Naive thymus-derived CD4-positive, alpha-beta T cell (primary cell): Measurements from ENCODE around the gene SHROOM2. TPM values are rescaled to one million over a fixed set of nuclear protein-coding genes. Genes with fewer than 3 reads are reported as not detected.
A peak's percentile ranks its signal among the peaks of the same experiment; 100 is the strongest.

Experiments used
- ATAC-seq: fragments of 150-1000 bp; cut with Tn5 transposase; 2 replicates; pipeline ENCODE4 v1.10.0; 2021; ENCODE audit warnings: mild to moderate bottlenecking, moderate library complexity
- CTCF ChIA-PET: fragments of 350-600 bp; sonication (Branson Sonifier 250); formaldehyde crosslinking; loops from one replicate; lab custom pipeline; 2021; ENCODE audit warnings: antibody characterized with exemption; lab: Charles Lee
- POLR2A ChIA-PET: fragments of 350-600 bp; sonication (Branson Sonifier 250); formaldehyde crosslinking; loops from one replicate; lab custom pipeline; 2021; ENCODE audit warnings: antibody characterized with exemption, inconsistent platforms; lab: Charles Lee
- DNase-seq, 9 donors: peaks; one replicate each; pipeline versions ENCODE4 v3.0.0 to v3.0.0-alpha.2; 2020 to 2022; ENCODE audit warnings: mixed read lengths in 1 of 9
- H3K27ac ChIP-seq: one replicate; pipeline ENCODE4 v1.7.0; 2013; ENCODE audit warnings: mild to moderate bottlenecking, low read depth, low read length, moderate library complexity
- H3K27me3 ChIP-seq, 2 donors: one replicate each; pipeline ENCODE4 v1.7.0; 2013; ENCODE audit warnings: low read length in 2 of 2, mild to moderate bottlenecking in 2 of 2, moderate library complexity in 2 of 2; ENCODE audit not compliant: control insufficient read depth in 2 of 2, insufficient read depth in 2 of 2
- H3K36me3 ChIP-seq, 3 experiments: 1 replicate in 2 of 3; 2 replicates in 1 of 3; pipeline ENCODE4 v1.7.0; 2013; ENCODE audit warnings: low read length in 3 of 3, mild to moderate bottlenecking in 3 of 3, moderate library complexity in 1 of 3; ENCODE audit not compliant: insufficient read depth in 3 of 3, control insufficient read depth in 2 of 3
- H3K4me1 ChIP-seq, 2 donors: one replicate each; pipeline ENCODE4 v1.7.0; 2013; ENCODE audit warnings: low read length in 2 of 2, mild to moderate bottlenecking in 2 of 2, moderate library complexity in 1 of 2; ENCODE audit not compliant: control insufficient read depth in 2 of 2, insufficient read depth in 2 of 2
- H3K4me3 ChIP-seq: 2 replicates; pipeline ENCODE4 v1.7.0; 2013; ENCODE audit warnings: mild to moderate bottlenecking, low read length
- H3K9me3 ChIP-seq, 3 experiments: 1 replicate in 2 of 3; 2 replicates in 1 of 3; pipeline ENCODE4 v1.7.0; 2013; ENCODE audit warnings: low read length in 3 of 3; ENCODE audit not compliant: control insufficient read depth in 2 of 3
- H3K27ac Mint-ChIP-seq, 9 donors: one replicate each; pipeline ENCODE4 v1.8.0; 2020 to 2022; ENCODE audit warnings: mixed read lengths in 9 of 9, mild to moderate bottlenecking in 8 of 9, moderate library complexity in 5 of 9, inconsistent platforms in 2 of 9
- H3K27me3 Mint-ChIP-seq, 5 donors: one replicate each; pipeline ENCODE4 v1.8.0; 2021 to 2022; ENCODE audit warnings: mixed read lengths in 5 of 5, mild to moderate bottlenecking in 1 of 5
- H3K36me3 Mint-ChIP-seq, 5 donors: one replicate each; pipeline ENCODE4 v1.8.0; 2020 to 2022; ENCODE audit warnings: mixed read lengths in 5 of 5, mild to moderate bottlenecking in 3 of 5, inconsistent platforms in 1 of 5
- H3K4me1 Mint-ChIP-seq, 7 donors: one replicate each; pipeline ENCODE4 v1.8.0; 2020 to 2022; ENCODE audit warnings: mixed read lengths in 7 of 7, mild to moderate bottlenecking in 3 of 7, inconsistent platforms in 1 of 7
- H3K4me3 Mint-ChIP-seq, 10 donors: one replicate each; pipeline ENCODE4 v1.8.0; 2020 to 2022; ENCODE audit warnings: mild to moderate bottlenecking in 10 of 10, mixed read lengths in 10 of 10, moderate library complexity in 6 of 10, inconsistent platforms in 2 of 10
- H3K9me3 Mint-ChIP-seq, 11 donors: one replicate each; pipeline ENCODE4 v1.8.0; 2020 to 2022; ENCODE audit warnings: mixed read lengths in 11 of 11, mild to moderate bottlenecking in 4 of 11, inconsistent platforms in 1 of 11, moderate library complexity in 1 of 11
- intact Hi-C, 2 donors: fragments of 100-400 bp; cut with micrococcal nuclease; formaldehyde crosslinking; loops; one replicate each; pipeline ENCODE4 v1.15.1; 2023
- polyA plus RNA-seq, 2 donors: library from polyadenylated mRNA; unstranded; fragments of 300-500 nt; fragmentation: Illumina TruSeq; gene quantifications; one replicate each; pipeline ENCODE4 v1.2.3, GENCODE V29; 2021
- total RNA-seq, 6 experiments: library from RNA in 5 of 6; stranded (reverse) in 5 of 6; gene quantifications; 1 replicate in 5 of 6; 2 replicates in 1 of 6; pipeline ENCODE4 v1.2.3 and lab custom pipeline; 2021 to 2026

SHROOM2 gene
- total and polyA plus RNA-seq, 7 experiments from 2014 or later = not detected

- Histone ChIP-seq H3K36me3 (no peaks in the 10 kb centered on the region), H3K4me3 (no peak overlapping the region), H3K4me1 (no peaks in the 10 kb centered on the region), H3K27ac (no peak overlapping the region), H3K9me3 (no peaks in the 10 kb centered on the region), H3K27me3 (no peaks in the 10 kb centered on the region)
- H3K9me3 Mint-ChIP-seq = peaks cover 0 to 3% (median 0%) of the 10 kb centered on the region in 11 donors
- ChIA-PET CTCF (no interaction called here), POLR2A (no interaction called here)
- H3K4me1 Mint-ChIP-seq = peaks cover 0 to 6% (median 2%) of the 10 kb centered on the region in 7 donors
- H3K4me3 Mint-ChIP-seq = no peak overlapping the region
- intact Hi-C loops = no loop called here
- peaks cover 0 to 15% (median 0%) of the 10 kb centered on the region in 5 donors for H3K27me3 Mint-ChIP-seq
- no peak for ATAC-seq
- H3K36me3 Mint-ChIP-seq = no peaks in the 10 kb centered on the region
- H3K27ac Mint-ChIP-seq = no peak overlapping the region
- no peak for DNase-seq
Measured at GRCh38 chrX:9897761-9898161, 111.5 kb downstream of the SHROOM2 start.

- H3K4me3 ChIP-seq = no peak overlapping the region
- H3K9me3 ChIP-seq = no peaks in the 10 kb centered on the region
- H3K9me3 Mint-ChIP-seq = peaks cover 0 to 3% (median 0%) of the 10 kb centered on the region in 11 donors
- DNase-seq (no peak), ATAC-seq (no peak)
- CTCF ChIA-PET = no interaction called here
- no peaks in the 10 kb centered on the region for H3K36me3 Mint-ChIP-seq
- no peak overlapping the region for H3K27ac ChIP-seq
- H3K4me1 ChIP-seq = no peaks in the 10 kb centered on the region
- no peaks in the 10 kb centered on the region for H3K36me3 ChIP-seq
- peaks cover 0 to 15% (median 4%) of the 10 kb centered on the region in 5 donors for H3K27me3 Mint-ChIP-seq
- peak overlapping the region in 2 of 10 donors; percentile 7 to 23 for H3K4me3 Mint-ChIP-seq
- intact Hi-C loops = no loop called here
- no peaks in the 10 kb centered on the region for H3K27me3 ChIP-seq
- H3K27ac Mint-ChIP-seq = no peak overlapping the region
- POLR2A ChIA-PET = no interaction called here
- peaks cover 0 to 6% (median 2%) of the 10 kb centered on the region in 7 donors for H3K4me1 Mint-ChIP-seq
Measured at GRCh38 chrX:9899640-9900111, 113.4 kb downstream of the SHROOM2 start.

- H3K27me3 Mint-ChIP-seq = peaks cover 0 to 17% (median 4%) of the 10 kb centered on the region in 5 donors
- no peak overlapping the region for H3K27ac ChIP-seq
- intact Hi-C loops = no loop called here
- no peak overlapping the region for H3K4me3 ChIP-seq
- H3K36me3 ChIP-seq = no peaks in the 10 kb centered on the region
- H3K36me3 Mint-ChIP-seq = no peaks in the 10 kb centered on the region
- no peak overlapping the region for H3K27ac Mint-ChIP-seq
- POLR2A ChIA-PET = no interaction called here
- peaks cover 0 to 3% (median 0%) of the 10 kb centered on the region in 11 donors for H3K9me3 Mint-ChIP-seq
- H3K4me1 Mint-ChIP-seq = peaks cover 0 to 6% (median 2%) of the 10 kb centered on the region in 7 donors
- no peak for ATAC-seq
- H3K4me3 Mint-ChIP-seq = no peak overlapping the region
- DNase-seq = no peak
- no peaks in the 10 kb centered on the region for H3K9me3 ChIP-seq
- H3K4me1 ChIP-seq = no peaks in the 10 kb centered on the region
- no peaks in the 10 kb centered on the region for H3K27me3 ChIP-seq
- CTCF ChIA-PET = interaction anchor here (0.7 kb wide), 1 partner anchor 29 kb away, joined by 3 read pairs; no protein-coding TSS in a partner anchor
Measured at GRCh38 chrX:9902656-9903055, 116.4 kb downstream of the SHROOM2 start.

- H3K27me3 Mint-ChIP-seq = peaks cover 0 to 19% (median 4%) of the 10 kb centered on the region in 5 donors
- DNase-seq = no peak
- H3K4me1 ChIP-seq = no peaks in the 10 kb centered on the region
- ChIA-PET POLR2A (no interaction called here), CTCF (interaction anchor here (0.7 kb wide), 1 partner anchor 29 kb away, joined by 3 read pairs; no protein-coding TSS in a partner anchor)
- no peaks in the 10 kb centered on the region for H3K36me3 Mint-ChIP-seq
- no peaks in the 10 kb centered on the region for H3K36me3 ChIP-seq
- no peak for ATAC-seq
- no peaks in the 10 kb centered on the region for H3K27me3 ChIP-seq
- peaks cover 0 to 6% (median 4%) of the 10 kb centered on the region in 7 donors for H3K4me1 Mint-ChIP-seq
- H3K9me3 Mint-ChIP-seq = peaks cover 0 to 3% (median 0%) of the 10 kb centered on the region in 11 donors
- H3K4me3 ChIP-seq = no peak overlapping the region
- H3K27ac ChIP-seq = no peak overlapping the region
- no peaks in the 10 kb centered on the region for H3K9me3 ChIP-seq
- intact Hi-C loops = no loop called here
- H3K27ac Mint-ChIP-seq = no peak overlapping the region
- no peak overlapping the region for H3K4me3 Mint-ChIP-seq
Measured at GRCh38 chrX:9903146-9903545, 116.9 kb downstream of the SHROOM2 start.

GRCh38 chrX:9905288-9905687, 119.1 kb downstream of the SHROOM2 start:
- CTCF ChIA-PET = no interaction called here
- ATAC-seq = no peak

GRCh38 chrX:9905721-9906120, 119.5 kb downstream of the SHROOM2 start:
- H3K4me3 Mint-ChIP-seq = no peak overlapping the region
- ChIA-PET POLR2A (no interaction called here), CTCF (no interaction called here)
- Histone ChIP-seq H3K4me1 (no peaks in the 10 kb centered on the region), H3K4me3 (no peak overlapping the region), H3K9me3 (no peaks in the 10 kb centered on the region), H3K27ac (no peak overlapping the region), H3K36me3 (no peaks in the 10 kb centered on the region), H3K27me3 (no peaks in the 10 kb centered on the region)
- H3K27me3 Mint-ChIP-seq = peaks cover 0 to 10% (median 4%) of the 10 kb centered on the region in 5 donors
- peaks cover 0 to 3% (median 0%) of the 10 kb centered on the region in 11 donors for H3K9me3 Mint-ChIP-seq
- H3K36me3 Mint-ChIP-seq = no peaks in the 10 kb centered on the region
- peaks cover 0 to 4% (median 0%) of the 10 kb centered on the region in 7 donors for H3K4me1 Mint-ChIP-seq
- intact Hi-C loops = no loop called here
- H3K27ac Mint-ChIP-seq = no peak overlapping the region
- no peak for ATAC-seq
- DNase-seq = no peak

More at GRCh38 chrX:9905288-9905687, 119.1 kb downstream of the SHROOM2 start:
- no peaks in the 10 kb centered on the region for H3K27me3 ChIP-seq
- no peaks in the 10 kb centered on the region for H3K4me1 ChIP-seq
- H3K4me3 ChIP-seq = no peak overlapping the region
- H3K27ac Mint-ChIP-seq = no peak overlapping the region
- H3K4me1 Mint-ChIP-seq = peaks cover 0 to 4% (median 2%) of the 10 kb centered on the region in 7 donors
- H3K27ac ChIP-seq = no peak overlapping the region
- H3K36me3 Mint-ChIP-seq = no peaks in the 10 kb centered on the region
- intact Hi-C loops = no loop called here
- POLR2A ChIA-PET = no interaction called here
- no peak for DNase-seq
- peaks cover 0 to 13% (median 4%) of the 10 kb centered on the region in 5 donors for H3K27me3 Mint-ChIP-seq
- no peaks in the 10 kb centered on the region for H3K9me3 ChIP-seq
- no peak overlapping the region for H3K4me3 Mint-ChIP-seq
- peaks cover 0 to 3% (median 0%) of the 10 kb centered on the region in 11 donors for H3K9me3 Mint-ChIP-seq
- H3K36me3 ChIP-seq = no peaks in the 10 kb centered on the region

- Mint-ChIP-seq H3K4me1 (peaks cover 0 to 4% (median 0%) of the 10 kb centered on the region in 7 donors), H3K36me3 (no peaks in the 10 kb centered on the region), H3K9me3 (peaks cover 0 to 4% (median 0%) of the 10 kb centered on the region in 11 donors), H3K27ac (no peak overlapping the region), H3K27me3 (peaks cover 9 to 13% (median 10%) of the 10 kb centered on the region in 5 donors), H3K4me3 (no peak overlapping the region)
- ATAC-seq (no peak), DNase-seq (no peak)
- Histone ChIP-seq H3K4me1 (no peaks in the 10 kb centered on the region), H3K9me3 (no peaks in the 10 kb centered on the region), H3K4me3 (no peak overlapping the region), H3K27me3 (no peaks in the 10 kb centered on the region), H3K36me3 (no peaks in the 10 kb centered on the region), H3K27ac (no peak overlapping the region)
- intact Hi-C loops = no loop called here
- POLR2A ChIA-PET = no interaction called here
- CTCF ChIA-PET = no interaction called here
Measured at GRCh38 chrX:9906919-9907318, 120.7 kb downstream of the SHROOM2 start.
